Measurements from ENCODE around the gene CHCHD3. TPM values are rescaled to one million over a fixed set of nuclear protein-coding genes. Genes with fewer than 3 reads are reported as not detected.
"Not testable (repeated sequence)": the region's sequence is repeated elsewhere in the genome, so short reads cannot be mapped to it uniquely, and the experiment has no call there.

The CHCHD3 gene
- total and polyA plus RNA-seq, 5 donors, result 120 to 150 (median 140) TPM

DNA sequence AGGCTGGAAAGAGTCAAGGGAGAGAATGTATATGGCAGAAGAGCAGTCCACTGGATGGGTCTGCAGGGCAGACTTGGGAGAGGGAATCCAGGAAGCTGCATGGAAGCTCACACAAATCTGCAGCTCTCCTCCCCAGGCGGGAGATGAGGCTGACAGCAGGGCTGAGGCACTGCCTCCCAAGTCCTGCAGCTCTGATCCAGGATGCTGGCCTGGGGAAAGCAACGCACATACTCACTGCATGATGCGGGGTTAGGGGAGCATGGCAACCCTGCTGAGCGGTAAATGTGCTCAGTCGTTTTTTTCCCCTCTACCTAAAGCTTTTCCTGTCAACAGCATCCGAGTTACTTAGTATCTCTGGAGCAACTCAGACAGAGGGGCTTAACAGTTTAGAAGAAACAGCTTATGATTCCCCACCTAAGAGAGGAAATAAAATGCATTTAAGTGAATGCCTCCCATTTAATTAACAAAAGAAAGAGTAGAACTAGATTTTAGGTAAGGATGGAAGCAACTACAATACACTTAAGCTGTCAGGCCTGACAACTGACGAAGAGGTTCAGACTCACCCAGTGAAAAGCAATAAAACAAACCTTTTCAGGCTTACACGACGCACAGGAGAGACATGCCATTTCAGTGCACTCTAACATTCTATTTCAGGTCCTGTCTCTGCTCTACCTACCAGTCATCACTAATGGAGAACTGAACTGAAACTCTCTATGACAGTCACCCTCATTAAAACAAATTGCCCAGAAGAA is 37.0 kb downstream of the CHCHD3 start:
- H3K27ac ChIP-seq (ENCODE audit: low read length), result no peak overlapping the region
- no peaks in the 10 kb centered on the region for H3K27me3 ChIP-seq (ENCODE audit: control insufficient read depth, insufficient read depth)
- intact Hi-C loops (cut with DNase I), result no loop called here
- peaks cover 2% of the 10 kb centered on the region for H3K4me1 ChIP-seq (ENCODE audit: control insufficient read depth, insufficient read depth, low read length)
- ATAC-seq, result no peak
- H3K9me3 ChIP-seq (ENCODE audit: control insufficient read depth, low read length), result no peaks in the 10 kb centered on the region
- no peak overlapping the region for H3K4me3 ChIP-seq (ENCODE audit: low read length)
- no peak for DNase-seq
- WGBS, result 86% methylated on average over 9 of the region's 9 CpGs

DNA sequence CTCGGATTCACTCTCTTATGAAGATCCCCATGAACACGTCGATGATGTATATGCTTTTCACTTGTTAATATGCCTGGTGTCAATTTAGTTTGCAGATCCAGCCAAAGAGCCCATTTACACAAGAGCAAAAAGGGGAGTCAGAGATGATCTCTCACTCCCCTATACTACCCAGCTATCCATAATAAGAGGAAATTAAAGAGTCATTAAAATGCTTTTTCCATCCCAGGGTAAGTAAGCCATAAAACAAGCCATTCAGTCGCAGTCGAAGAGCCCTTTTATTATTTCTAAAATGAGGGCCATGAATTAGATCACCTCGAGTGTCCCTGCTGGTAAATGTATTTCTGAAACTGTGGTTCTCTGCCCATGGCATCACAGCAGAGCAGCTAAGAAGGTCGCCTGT is 41.2 kb downstream of the CHCHD3 start:
- intact Hi-C loops (cut with DNase I), result no loop called here
- Histone ChIP-seq H3K4me3 (ENCODE audit: low read length) (no peak overlapping the region), H3K9me3 (ENCODE audit: control insufficient read depth, low read length) (no peaks in the 10 kb centered on the region), H3K27me3 (ENCODE audit: control insufficient read depth, insufficient read depth) (no peaks in the 10 kb centered on the region), H3K27ac (ENCODE audit: low read length) (no peak overlapping the region), H3K4me1 (ENCODE audit: control insufficient read depth, insufficient read depth, low read length) (no peaks in the 10 kb centered on the region)
- 92% methylated on average over 7 of the region's 7 CpGs for WGBS
- ATAC-seq, result no peak
- no peak for DNase-seq

DNA sequence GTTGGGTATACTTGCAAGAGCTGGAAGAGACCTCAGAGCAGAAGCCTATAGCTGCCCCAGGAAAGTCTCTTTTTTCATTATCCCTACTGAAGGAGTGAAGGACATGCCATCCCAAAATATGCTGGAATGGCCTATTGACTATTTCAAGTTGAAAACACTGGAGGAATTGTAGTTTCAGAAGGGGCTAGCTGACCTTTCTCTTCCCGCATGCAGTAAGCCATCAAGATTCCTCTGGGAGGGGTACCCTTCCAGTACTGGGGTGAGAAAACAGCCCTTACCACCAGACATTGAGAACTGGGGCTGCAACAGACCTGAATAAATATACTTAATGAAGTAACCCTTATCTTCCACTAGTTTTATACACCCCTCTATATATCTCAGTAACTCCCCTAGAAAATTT is 41.7 kb downstream of the CHCHD3 start:
- H3K4me1 ChIP-seq (ENCODE audit: control insufficient read depth, insufficient read depth, low read length), result no peaks in the 10 kb centered on the region
- no peaks in the 10 kb centered on the region for H3K9me3 ChIP-seq (ENCODE audit: control insufficient read depth, low read length)
- intact Hi-C loops (cut with DNase I), result no loop called here
- WGBS, result 90% methylated on average over 1 of the region's 1 CpG
- ATAC-seq (no peak), DNase-seq (no peak)
- no peak overlapping the region for H3K4me3 ChIP-seq (ENCODE audit: low read length)
- H3K27ac ChIP-seq (ENCODE audit: low read length), result no peak overlapping the region
- H3K27me3 ChIP-seq (ENCODE audit: control insufficient read depth, insufficient read depth), result no peaks in the 10 kb centered on the region

DNA sequence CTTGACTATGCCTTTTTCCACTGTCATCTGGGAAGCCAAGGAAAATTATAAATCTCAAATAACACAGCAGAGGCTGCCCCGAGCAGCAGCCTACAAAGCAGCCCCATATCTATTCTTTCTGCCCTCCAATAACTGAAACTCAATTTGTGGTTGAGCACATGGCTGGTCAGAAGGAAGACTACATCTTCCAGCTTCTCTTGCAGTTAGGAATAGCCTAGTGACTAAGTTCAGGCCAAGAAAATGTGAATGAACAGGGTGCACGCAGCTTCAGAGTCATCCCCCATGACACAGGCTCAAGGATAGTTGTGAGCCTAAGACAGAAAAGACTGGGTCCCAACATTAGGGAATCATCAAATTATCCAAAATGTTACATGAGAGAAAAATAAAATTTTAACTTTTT is 42.3 kb downstream of the CHCHD3 start:
- ATAC-seq, result no peak
- 96% methylated on average over 2 of the region's 2 CpGs for WGBS

DNA sequence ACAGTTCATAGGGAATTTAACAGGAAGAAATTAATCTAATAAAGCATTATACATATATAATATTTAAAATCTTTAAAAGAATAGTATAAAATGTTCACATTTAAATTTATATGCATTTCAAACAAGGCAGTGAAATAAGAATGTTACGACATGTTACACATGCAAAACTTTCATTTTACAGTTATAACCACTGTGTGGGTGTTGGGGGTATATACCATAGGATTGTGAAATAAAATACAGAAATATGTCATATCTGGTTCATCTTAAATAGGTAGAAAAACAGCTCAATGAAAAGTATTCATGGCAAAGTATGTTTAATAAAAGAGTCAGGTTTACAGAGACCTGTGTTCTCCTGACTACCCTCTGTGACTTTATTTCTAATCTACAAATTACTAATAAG is 45.6 kb downstream of the CHCHD3 start:
- DNase-seq, result no peak
- intact Hi-C loops (cut with DNase I), result no loop called here
- no peak overlapping the region for H3K27ac ChIP-seq (ENCODE audit: low read length)
- 95% methylated on average over 1 of the region's 1 CpG for WGBS
- ATAC-seq, result no peak
- peaks cover 1% of the 10 kb centered on the region for H3K4me1 ChIP-seq (ENCODE audit: control insufficient read depth, insufficient read depth, low read length)
- no peaks in the 10 kb centered on the region for H3K9me3 ChIP-seq (ENCODE audit: control insufficient read depth, low read length)
- no peak overlapping the region for H3K4me3 ChIP-seq (ENCODE audit: low read length)
- no peaks in the 10 kb centered on the region for H3K27me3 ChIP-seq (ENCODE audit: control insufficient read depth, insufficient read depth)

More for the DNA sequence above, 42.3 kb downstream of the CHCHD3 start:
- no peak for DNase-seq
- Histone ChIP-seq H3K4me3 (ENCODE audit: low read length) (no peak overlapping the region), H3K9me3 (ENCODE audit: control insufficient read depth, low read length) (no peaks in the 10 kb centered on the region), H3K27me3 (ENCODE audit: control insufficient read depth, insufficient read depth) (no peaks in the 10 kb centered on the region), H3K4me1 (ENCODE audit: control insufficient read depth, insufficient read depth, low read length) (no peaks in the 10 kb centered on the region), H3K27ac (ENCODE audit: low read length) (no peak overlapping the region)
- intact Hi-C loops (cut with DNase I), result no loop called here

DNA sequence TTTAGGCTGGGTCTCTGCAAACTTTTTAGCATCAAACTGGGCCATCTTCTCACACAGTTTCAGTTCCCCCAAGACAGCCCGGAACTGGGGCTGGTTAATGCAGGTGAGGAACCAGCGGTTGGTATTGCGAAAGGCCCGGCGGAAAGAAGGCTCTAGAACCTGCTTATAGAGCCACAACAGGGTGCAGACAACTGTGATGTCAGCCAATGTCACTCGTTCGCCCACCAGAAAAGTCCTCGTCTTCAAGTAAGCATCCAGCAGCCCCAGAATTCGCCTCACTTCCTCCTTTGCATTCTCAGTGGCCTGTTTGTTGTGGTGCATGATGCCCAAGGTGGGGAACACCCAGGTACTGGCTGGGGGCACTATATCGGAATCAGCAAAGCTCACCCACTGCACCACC is 46.6 kb downstream of the CHCHD3 start:
- intact Hi-C loops (cut with DNase I); H3K27ac ChIP-seq (ENCODE audit: low read length); H3K4me1 ChIP-seq (ENCODE audit: control insufficient read depth, insufficient read depth, low read length); H3K27me3 ChIP-seq (ENCODE audit: control insufficient read depth, insufficient read depth); ATAC-seq; DNase-seq; H3K9me3 ChIP-seq (ENCODE audit: control insufficient read depth, low read length); H3K4me3 ChIP-seq (ENCODE audit: low read length): not testable (repeated sequence)
- WGBS, result 92% methylated on average over 10 of the region's 10 CpGs

DNA sequence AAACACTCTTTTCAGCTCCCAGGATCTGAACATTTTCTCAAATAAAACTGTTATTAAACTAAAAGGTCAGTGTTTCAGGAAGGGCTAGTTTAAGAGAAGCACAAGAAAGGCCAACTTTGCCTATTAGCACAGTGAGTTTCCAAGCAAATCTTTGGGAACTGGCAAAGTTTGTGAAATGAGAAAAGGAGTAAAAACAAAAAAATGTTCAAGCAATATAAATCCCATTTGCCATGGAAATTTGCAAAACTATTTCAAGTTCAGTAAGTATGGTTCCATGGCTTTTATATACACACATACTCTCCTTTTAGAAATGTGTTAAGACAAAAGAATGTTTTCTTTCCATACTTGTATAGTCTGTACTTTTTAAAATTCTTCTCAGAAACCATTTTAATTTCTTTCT is 51.5 kb downstream of the CHCHD3 start:
- Histone ChIP-seq H3K27me3 (ENCODE audit: control insufficient read depth, insufficient read depth) (no peaks in the 10 kb centered on the region), H3K4me3 (ENCODE audit: low read length) (no peak overlapping the region), H3K4me1 (ENCODE audit: control insufficient read depth, insufficient read depth, low read length) (peaks cover 6% of the 10 kb centered on the region), H3K9me3 (ENCODE audit: control insufficient read depth, low read length) (no peaks in the 10 kb centered on the region), H3K27ac (ENCODE audit: low read length) (no peak overlapping the region)
- intact Hi-C loops (cut with DNase I), result no loop called here
- no peak for ATAC-seq
- no peak for DNase-seq

DNA sequence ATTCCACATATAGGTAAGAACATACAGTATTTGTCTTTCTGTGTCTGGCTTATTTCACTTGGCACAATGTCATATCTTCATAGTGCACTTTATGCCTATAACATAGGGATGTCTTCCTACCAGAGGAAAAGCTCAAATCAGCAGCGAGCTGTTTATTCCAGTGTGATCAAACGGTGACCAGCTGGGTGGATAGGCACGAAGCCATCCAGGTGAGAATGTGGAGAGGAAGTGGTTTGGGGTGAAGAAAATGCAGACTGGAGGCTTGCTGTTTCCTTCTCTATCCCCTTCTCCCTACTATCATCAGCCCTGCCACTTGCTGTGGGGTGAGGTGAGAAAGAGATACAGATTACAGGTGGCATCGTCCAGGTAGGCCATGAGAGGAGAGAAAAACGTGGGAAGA is 52.4 kb downstream of the CHCHD3 start:
- H3K27ac ChIP-seq (ENCODE audit: low read length), result no peak overlapping the region
- H3K9me3 ChIP-seq (ENCODE audit: control insufficient read depth, low read length), result no peaks in the 10 kb centered on the region
- intact Hi-C loops (cut with DNase I), result no loop called here
- DNase-seq, result no peak
- H3K27me3 ChIP-seq (ENCODE audit: control insufficient read depth, insufficient read depth), result no peaks in the 10 kb centered on the region
- 64% methylated on average over 5 of the region's 5 CpGs for WGBS
- no peak overlapping the region for H3K4me3 ChIP-seq (ENCODE audit: low read length)
- peaks cover 6% of the 10 kb centered on the region for H3K4me1 ChIP-seq (ENCODE audit: control insufficient read depth, insufficient read depth, low read length)
- no peak for ATAC-seq

DNA sequence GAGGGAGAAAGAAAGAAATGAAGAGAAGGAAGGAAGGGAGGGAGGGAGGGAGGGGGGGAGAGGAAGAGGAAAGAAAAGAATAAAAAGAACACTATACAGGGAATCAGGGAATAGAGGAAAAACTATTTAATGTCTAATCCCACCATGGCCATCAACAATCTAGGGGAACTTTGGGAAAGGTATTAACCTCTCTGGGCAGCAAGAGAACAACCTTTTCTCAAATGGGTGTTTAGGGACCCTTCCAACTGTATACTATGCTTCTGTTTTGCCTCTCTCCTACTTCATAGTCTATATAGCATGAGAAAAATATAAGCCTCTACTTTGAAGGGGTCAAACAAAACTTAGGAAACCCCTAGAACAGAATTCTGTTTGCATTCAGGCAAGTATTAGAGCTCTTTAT is 54.5 kb downstream of the CHCHD3 start:
- Histone ChIP-seq H3K9me3 (ENCODE audit: control insufficient read depth, low read length) (no peaks in the 10 kb centered on the region), H3K27me3 (ENCODE audit: control insufficient read depth, insufficient read depth) (no peaks in the 10 kb centered on the region), H3K4me1 (ENCODE audit: control insufficient read depth, insufficient read depth, low read length) (peaks cover 4% of the 10 kb centered on the region), H3K27ac (ENCODE audit: low read length) (no peak overlapping the region), H3K4me3 (ENCODE audit: low read length) (no peak overlapping the region)
- ATAC-seq (no peak), DNase-seq (no peak)
- intact Hi-C loops (cut with DNase I), result no loop called here

DNA sequence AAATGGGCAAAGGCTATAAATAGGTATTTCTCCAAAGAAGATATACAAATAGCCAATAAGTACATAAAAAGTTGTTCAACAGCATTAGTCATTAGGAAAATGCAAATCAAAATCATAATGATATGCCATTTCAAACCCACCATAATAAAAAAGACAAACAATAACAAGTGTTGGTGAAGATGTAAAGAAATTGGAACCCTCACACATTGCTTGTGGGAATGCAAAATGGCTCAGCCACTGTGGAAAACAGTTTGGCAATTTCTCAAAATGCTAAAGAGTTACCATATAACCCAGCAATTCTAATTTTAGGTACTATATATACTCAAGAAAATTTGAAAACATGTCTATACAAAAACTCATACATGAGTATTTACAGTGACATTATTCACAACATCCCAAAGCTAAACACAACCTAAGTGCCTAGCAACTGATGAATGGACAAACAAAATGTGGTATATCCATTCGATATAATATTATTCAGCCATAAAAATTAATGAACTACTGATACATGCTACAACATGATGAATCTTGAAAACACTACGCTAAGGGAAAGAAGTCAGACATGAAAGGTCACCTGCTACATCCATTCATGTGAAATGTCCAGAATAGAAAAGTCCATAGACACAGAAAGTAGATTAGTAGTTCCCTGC is 55.6 kb downstream of the CHCHD3 start:
- WGBS, result 98% methylated on average over 2 of the region's 2 CpGs
- DNase-seq (no peak), ATAC-seq (no peak)
- intact Hi-C loops (cut with DNase I), result no loop called here
- Histone ChIP-seq H3K27ac (ENCODE audit: low read length) (no peak overlapping the region), H3K4me1 (ENCODE audit: control insufficient read depth, insufficient read depth, low read length) (peaks cover 4% of the 10 kb centered on the region), H3K9me3 (ENCODE audit: control insufficient read depth, low read length) (no peaks in the 10 kb centered on the region), H3K27me3 (ENCODE audit: control insufficient read depth, insufficient read depth) (no peaks in the 10 kb centered on the region), H3K4me3 (ENCODE audit: low read length) (no peak overlapping the region)

DNA sequence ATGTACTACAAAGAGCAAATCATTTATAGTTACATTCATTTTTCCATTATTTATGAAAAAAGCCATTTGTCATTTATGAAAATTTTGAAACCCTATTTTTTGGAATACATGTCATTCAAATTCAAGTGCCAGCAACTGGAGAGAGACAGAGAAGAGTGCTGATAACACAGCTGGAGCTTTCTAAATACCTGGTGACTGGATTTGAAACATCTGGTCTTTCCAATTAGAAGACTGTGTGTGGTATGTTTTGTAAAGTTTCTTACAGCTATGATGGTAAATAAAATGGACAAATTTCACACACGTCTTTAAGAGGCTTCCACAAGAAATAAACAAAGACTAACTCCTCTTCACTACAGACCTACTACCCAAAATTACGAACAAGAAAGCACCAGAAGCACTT is 56.8 kb downstream of the CHCHD3 start:
- Histone ChIP-seq H3K4me3 (ENCODE audit: low read length) (no peak overlapping the region), H3K27ac (ENCODE audit: low read length) (no peak overlapping the region), H3K4me1 (ENCODE audit: control insufficient read depth, insufficient read depth, low read length) (peaks cover 4% of the 10 kb centered on the region), H3K27me3 (ENCODE audit: control insufficient read depth, insufficient read depth) (no peaks in the 10 kb centered on the region), H3K9me3 (ENCODE audit: control insufficient read depth, low read length) (no peaks in the 10 kb centered on the region)
- DNase-seq, result no peak
- intact Hi-C loops (cut with DNase I), result no loop called here
- 90% methylated on average over 2 of the region's 2 CpGs for WGBS
- ATAC-seq, result no peak

All from right cardiac atrium (tissue), 5 donors.